IMR-90 (cell line): ENCODE results near the gene SLC30A10.

Experiments used
- FOS ChIP-seq: fragments of 150-350 bp; IDR thresholded peaks from 2 replicates; pipeline ENCODE4 v1.6.1; 2016; ENCODE audit warnings: low read depth, low read length
- MAFK ChIP-seq: IDR thresholded peaks from 2 replicates; pipeline ENCODE4 v1.6.1; 2012; ENCODE audit warnings: low read depth, low read length, improper control_type of control experiment
- MAZ ChIP-seq: IDR thresholded peaks from 2 replicates; pipeline ENCODE4 v1.6.1; 2012; ENCODE audit warnings: low read depth, mild to moderate bottlenecking, low read length, improper control_type of control experiment, moderate library complexity, borderline replicate concordance
- MXI1 ChIP-seq: IDR thresholded peaks from 2 replicates; pipeline ENCODE4 v1.6.1; 2012; ENCODE audit warnings: low read depth, mild to moderate bottlenecking, low read length, moderate library complexity, borderline replicate concordance
- POLR2A ChIP-seq: IDR thresholded peaks from 2 replicates; pipeline ENCODE4 v1.6.1; 2012; ENCODE audit warnings: mild to moderate bottlenecking, low read depth, low read length
- RAD21 ChIP-seq: IDR thresholded peaks from 2 replicates; pipeline ENCODE4 v1.6.1; 2012; ENCODE audit warnings: low read length, improper control_type of control experiment
- RCOR1 ChIP-seq: IDR thresholded peaks from 2 replicates; pipeline ENCODE4 v1.6.1; 2012; ENCODE audit warnings: mild to moderate bottlenecking, low read length, improper control_type of control experiment; ENCODE audit not compliant: insufficient replicate concordance
- RFX5 ChIP-seq: IDR thresholded peaks from 2 replicates; pipeline ENCODE4 v1.8.0; 2012; ENCODE audit warnings: low read depth, mild to moderate bottlenecking, low read length, moderate library complexity
- SMC3 ChIP-seq: fragments of 150-350 bp; IDR thresholded peaks from 2 replicates; pipeline ENCODE4 v1.6.1; 2016; ENCODE audit warnings: low read depth, mild to moderate bottlenecking, antibody characterized with exemption, low read length, moderate library complexity
- TF ChIP-seq, protein P1 (sequence below): conservative IDR thresholded peaks from 2 replicates; pipeline ENCODE4 v1.5.1; 2012; ENCODE audit warnings: mild to moderate bottlenecking, low read depth, low read length, improper control_type of control experiment
- TF ChIP-seq, protein P2 (sequence below): fragments of 150-350 bp; IDR thresholded peaks from 2 replicates; pipeline ENCODE4 v1.6.1; 2017; ENCODE audit warnings: mild to moderate bottlenecking, antibody characterized with exemption, low read length, low read depth

DNA sequence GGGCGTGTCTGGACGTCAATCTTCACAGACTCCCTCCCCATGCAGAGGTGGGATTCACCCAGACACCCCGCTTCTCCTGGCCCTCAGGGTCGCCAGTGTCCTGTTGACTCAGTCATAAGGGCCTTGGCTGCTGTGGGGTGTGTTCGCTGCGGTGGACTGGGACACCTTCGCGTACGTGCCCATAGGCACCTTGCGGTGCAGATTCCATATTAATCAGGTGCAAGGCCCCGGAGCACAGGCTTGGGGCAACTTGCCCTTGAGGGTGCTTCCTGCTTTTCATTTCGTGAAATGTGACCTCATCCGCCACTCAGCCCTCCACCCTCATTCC is 398 bp upstream of the SLC30A10 start:
- TF ChIP-seq, protein P1, sequence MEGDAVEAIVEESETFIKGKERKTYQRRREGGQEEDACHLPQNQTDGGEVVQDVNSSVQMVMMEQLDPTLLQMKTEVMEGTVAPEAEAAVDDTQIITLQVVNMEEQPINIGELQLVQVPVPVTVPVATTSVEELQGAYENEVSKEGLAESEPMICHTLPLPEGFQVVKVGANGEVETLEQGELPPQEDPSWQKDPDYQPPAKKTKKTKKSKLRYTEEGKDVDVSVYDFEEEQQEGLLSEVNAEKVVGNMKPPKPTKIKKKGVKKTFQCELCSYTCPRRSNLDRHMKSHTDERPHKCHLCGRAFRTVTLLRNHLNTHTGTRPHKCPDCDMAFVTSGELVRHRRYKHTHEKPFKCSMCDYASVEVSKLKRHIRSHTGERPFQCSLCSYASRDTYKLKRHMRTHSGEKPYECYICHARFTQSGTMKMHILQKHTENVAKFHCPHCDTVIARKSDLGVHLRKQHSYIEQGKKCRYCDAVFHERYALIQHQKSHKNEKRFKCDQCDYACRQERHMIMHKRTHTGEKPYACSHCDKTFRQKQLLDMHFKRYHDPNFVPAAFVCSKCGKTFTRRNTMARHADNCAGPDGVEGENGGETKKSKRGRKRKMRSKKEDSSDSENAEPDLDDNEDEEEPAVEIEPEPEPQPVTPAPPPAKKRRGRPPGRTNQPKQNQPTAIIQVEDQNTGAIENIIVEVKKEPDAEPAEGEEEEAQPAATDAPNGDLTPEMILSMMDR: no peak
- TF ChIP-seq MAZ (no peak), POLR2A (no peak), RAD21 (no peak), SMC3 (no peak), MXI1 (no peak), RCOR1 (no peak), RFX5 (no peak), MAFK (no peak), FOS (no peak)
- TF ChIP-seq, protein P2, sequence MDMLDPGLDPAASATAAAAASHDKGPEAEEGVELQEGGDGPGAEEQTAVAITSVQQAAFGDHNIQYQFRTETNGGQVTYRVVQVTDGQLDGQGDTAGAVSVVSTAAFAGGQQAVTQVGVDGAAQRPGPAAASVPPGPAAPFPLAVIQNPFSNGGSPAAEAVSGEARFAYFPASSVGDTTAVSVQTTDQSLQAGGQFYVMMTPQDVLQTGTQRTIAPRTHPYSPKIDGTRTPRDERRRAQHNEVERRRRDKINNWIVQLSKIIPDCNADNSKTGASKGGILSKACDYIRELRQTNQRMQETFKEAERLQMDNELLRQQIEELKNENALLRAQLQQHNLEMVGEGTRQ: no peak
